ENCODE measurements around the gene WNT16.
"Not testable (repeated sequence)": the region's sequence is repeated elsewhere in the genome, so short reads cannot be mapped to it uniquely, and the experiment has no call there.

The WNT16 gene

GRCh38 chr7:121328508-121329190 is at the start of gene WNT16:
Gene WNT16 (plus strand): TSS chr7:121329000. CDS start chr7:121329293, 293 bp downstream.
- no peak for DNase-seq (ENCODE audit: low read depth in 2 of 2)

GRCh38 chr7:121279060-121279620 is 49.7 kb upstream of the WNT16 start:
- no peak for DNase-seq (ENCODE audit: low read depth in 2 of 2)

- DNase-seq (ENCODE audit: low read depth in 2 of 2): no peak
Observed at GRCh38 chr7:121279822-121280221, 49.0 kb upstream of the WNT16 start.

- no peak for DNase-seq (ENCODE audit: low read depth in 2 of 2)
Observed at GRCh38 chr7:121280656-121281055, 48.1 kb upstream of the WNT16 start.

GRCh38 chr7:121282129-121282528 is 46.7 kb upstream of the WNT16 start:
- DNase-seq (ENCODE audit: low read depth in 2 of 2): no peak

- no peak for DNase-seq (ENCODE audit: low read depth in 2 of 2)
Observed at GRCh38 chr7:121285066-121285667, 43.6 kb upstream of the WNT16 start.

- no peak for DNase-seq (ENCODE audit: low read depth in 2 of 2)
Observed at GRCh38 chr7:121286186-121286585, 42.6 kb upstream of the WNT16 start.

- no peak for DNase-seq (ENCODE audit: low read depth in 2 of 2)
Observed at GRCh38 chr7:121286742-121287734, 41.8 kb upstream of the WNT16 start.

- DNase-seq (ENCODE audit: low read depth in 2 of 2): no peak
Observed at GRCh38 chr7:121288894-121289293, 39.9 kb upstream of the WNT16 start.

GRCh38 chr7:121289930-121290329 is 38.9 kb upstream of the WNT16 start:
- DNase-seq (ENCODE audit: low read depth in 2 of 2): not testable (repeated sequence)

- no peak for DNase-seq (ENCODE audit: low read depth in 2 of 2)
Observed at GRCh38 chr7:121294448-121294992, 34.3 kb upstream of the WNT16 start.

- DNase-seq (ENCODE audit: low read depth in 2 of 2): no peak
Observed at GRCh38 chr7:121297843-121298242, 31.0 kb upstream of the WNT16 start.

- no peak for DNase-seq (ENCODE audit: low read depth in 2 of 2)
Observed at GRCh38 chr7:121298831-121299239, 30.0 kb upstream of the WNT16 start.

GRCh38 chr7:121300685-121301420 is 27.9 kb upstream of the WNT16 start:
- no peak for DNase-seq (ENCODE audit: low read depth in 2 of 2)

GRCh38 chr7:121301446-121302213 is 27.2 kb upstream of the WNT16 start:
- DNase-seq (ENCODE audit: low read depth in 2 of 2): no peak

GRCh38 chr7:121302214-121302745 is 26.5 kb upstream of the WNT16 start:
- DNase-seq (ENCODE audit: low read depth in 2 of 2): no peak

- DNase-seq (ENCODE audit: low read depth in 2 of 2): no peak
Observed at GRCh38 chr7:121303422-121304101, 25.2 kb upstream of the WNT16 start.

- no peak for DNase-seq (ENCODE audit: low read depth in 2 of 2)
Observed at GRCh38 chr7:121304102-121304658, 24.6 kb upstream of the WNT16 start.

GRCh38 chr7:121305109-121305508 is 23.7 kb upstream of the WNT16 start:
- no peak for DNase-seq (ENCODE audit: low read depth in 2 of 2)

Data from stimulated activated CD4-positive, alpha-beta T cell treated with anti-CD3 and anti-CD28 coated beads, Interleukin-15, amount 100 ng/mL, for 48 hours (primary cell).